ENCODE measurements around the gene PIK3R6. TPM values are rescaled to one million over a fixed set of nuclear protein-coding genes. Genes with fewer than 3 reads are reported as not detected.
A peak's percentile ranks its signal among the peaks of the same experiment; 100 is the strongest.

Gene PIK3R6
- total and polyA plus RNA-seq, 2 experiments from 2014 or later = 0.43 to 0.63 TPM

DNA sequence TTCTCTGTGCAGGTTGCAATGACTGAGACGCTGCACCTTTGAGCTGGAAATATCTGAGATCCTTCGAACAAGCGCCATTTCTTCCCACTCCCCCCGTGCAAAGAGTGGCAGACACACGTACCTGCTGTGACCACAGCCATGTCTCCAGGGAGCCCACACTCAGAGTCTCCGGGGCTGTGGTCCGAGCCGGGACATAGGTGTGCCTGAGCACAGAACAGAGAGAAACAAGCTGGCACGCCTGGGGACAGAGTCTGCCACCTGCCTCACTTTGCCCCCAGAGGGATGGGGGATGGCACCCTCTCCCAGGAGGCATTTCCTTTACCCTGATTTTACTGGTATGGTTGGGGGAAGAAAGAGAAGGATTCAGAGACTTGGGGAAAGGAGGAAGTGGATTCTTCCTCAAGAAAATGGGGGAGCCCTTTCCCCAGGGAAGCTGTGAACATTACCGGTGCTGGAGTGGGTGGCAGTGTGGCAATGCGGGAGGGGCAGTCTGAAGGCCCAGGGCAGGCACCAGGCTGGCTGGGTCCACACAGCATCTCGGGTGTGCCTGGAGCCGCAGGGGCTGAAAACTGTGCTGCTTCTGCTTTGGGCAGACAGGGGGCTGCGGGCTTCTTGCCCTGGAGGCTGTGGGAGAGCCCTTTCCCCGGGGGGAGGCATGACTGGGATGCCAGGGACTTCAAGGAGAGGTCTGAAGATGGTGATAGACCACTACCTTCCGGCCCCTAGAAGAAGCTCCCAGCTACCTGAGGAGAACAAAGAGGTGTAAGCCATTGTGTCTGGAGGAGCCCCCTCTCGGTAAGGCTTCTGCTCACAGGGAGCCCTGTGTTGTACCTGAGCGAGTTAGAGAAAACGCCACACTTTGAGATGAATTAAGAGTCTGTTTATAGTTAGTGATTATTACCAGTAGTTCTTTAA lies 6.6 kb upstream of the PIK3R6 start:
- Histone ChIP-seq H3F3A (ENCODE audit: insufficient read depth) (no peaks in the 10 kb centered on the region), H3K27ac (no peak overlapping the region), H3K9me3 (ENCODE audit: low read depth) (no peaks in the 10 kb centered on the region), H4K20me1 (ENCODE audit: insufficient read depth) (no peaks in the 10 kb centered on the region), H3K79me2 (ENCODE audit: insufficient read depth) (no peaks in the 10 kb centered on the region), H3K9me2 (ENCODE audit: insufficient read depth) (no peaks in the 10 kb centered on the region), H3K4me1 (ENCODE audit: insufficient read depth) (peaks cover 12% of the 10 kb centered on the region; the same call in 1 of the 2 replicates), H3K4me2 (ENCODE audit: unreplicated experiment) (no peak overlapping the region), H3K27me3 (replicated peaks; ENCODE audit: insufficient read depth) (no peaks in the 10 kb centered on the region), H3K36me3 (ENCODE audit: low read depth) (no peaks in the 10 kb centered on the region), H2AFZ (peak overlapping the region; percentile 35; the same call in 1 of the 2 replicates), H3K9ac (no peak overlapping the region), H3K4me3 (no peak overlapping the region)
- no peak for TF ChIP-seq EZH2phosphoT487 (IDR thresholded peaks at IDR 0.05; ENCODE audit: insufficient read depth, low read depth)
- no peak for TF ChIP-seq EZH2 (IDR thresholded peaks at IDR 0.05; ENCODE audit: insufficient read depth, poor library complexity, severe bottlenecking)
- DNase-seq = no peak
- 63 to 64% methylated on average over 19 of the region's 19 CpGs for WGBS, 2 experiments (ENCODE audit: low coverage in 1 of 2, low lambda C conversion rate in 2 of 2, missing lambda C conversion rate in 2 of 2)
- in situ Hi-C loops (cut with MboI) = no loop called here

DNA sequence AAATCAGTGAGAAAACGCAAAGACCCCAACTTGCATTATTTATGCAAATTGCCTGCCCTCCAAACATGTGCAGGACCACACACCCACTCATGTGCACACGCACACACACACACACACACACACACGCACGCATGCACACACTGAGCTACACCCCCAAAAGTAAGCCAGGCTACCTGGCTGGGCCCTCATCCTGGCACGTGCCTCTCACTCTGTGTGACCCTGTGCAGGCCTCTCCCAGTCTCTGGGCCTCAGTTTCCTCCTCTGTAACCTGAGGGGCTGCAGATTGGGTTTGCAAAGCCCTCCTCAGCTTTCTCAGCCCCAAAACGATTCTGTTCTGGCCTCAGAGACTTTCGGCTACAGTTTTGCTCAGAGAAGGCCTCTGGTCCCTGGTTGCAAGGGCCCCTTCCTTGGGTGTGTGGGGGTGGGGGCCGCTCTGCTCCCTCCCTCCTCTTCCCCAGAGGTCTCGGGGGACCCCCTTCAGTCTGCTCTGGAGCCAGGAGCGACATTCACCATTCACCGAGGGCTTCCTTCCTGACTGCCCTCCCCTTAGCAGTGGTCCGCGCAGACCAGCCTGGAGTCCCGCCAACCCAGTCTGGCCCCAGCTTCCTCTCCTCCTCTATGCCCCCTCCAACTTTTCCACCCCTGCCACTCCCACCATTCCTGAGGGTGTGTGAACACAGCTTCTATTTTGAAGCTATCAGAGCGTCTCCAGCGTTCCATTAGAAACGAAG lies 5.4 kb upstream of the PIK3R6 start:
- no peak overlapping the region for H2AFZ ChIP-seq
- no peaks in the 10 kb centered on the region for H3F3A ChIP-seq (ENCODE audit: insufficient read depth)
- no peak overlapping the region for H3K4me2 ChIP-seq (ENCODE audit: unreplicated experiment)
- no peaks in the 10 kb centered on the region for H3K79me2 ChIP-seq (ENCODE audit: insufficient read depth)
- H4K20me1 ChIP-seq (ENCODE audit: insufficient read depth) = no peaks in the 10 kb centered on the region
- H3K36me3 ChIP-seq (ENCODE audit: low read depth) = no peaks in the 10 kb centered on the region
- 53 to 58% methylated on average over 16 to 17 of the region's 17 CpGs for WGBS, 2 experiments (ENCODE audit: low coverage in 1 of 2, low lambda C conversion rate in 2 of 2, missing lambda C conversion rate in 2 of 2)
- H3K27me3 ChIP-seq (replicated peaks; ENCODE audit: insufficient read depth) = no peaks in the 10 kb centered on the region
- in situ Hi-C loops (cut with MboI) = no loop called here
- no peak for DNase-seq
- TF ChIP-seq EZH2 (IDR thresholded peaks at IDR 0.05; ENCODE audit: insufficient read depth, poor library complexity, severe bottlenecking) (no peak), EZH2phosphoT487 (IDR thresholded peaks at IDR 0.05; ENCODE audit: insufficient read depth, low read depth) (no peak)
- H3K9me2 ChIP-seq (ENCODE audit: insufficient read depth) = no peaks in the 10 kb centered on the region
- no peak overlapping the region for H3K27ac ChIP-seq
- H3K4me1 ChIP-seq (ENCODE audit: insufficient read depth) = peaks cover 12% of the 10 kb centered on the region; the same call in 1 of the 2 replicates
- H3K9me3 ChIP-seq (ENCODE audit: low read depth) = no peaks in the 10 kb centered on the region
- no peak overlapping the region for H3K4me3 ChIP-seq
- no peak overlapping the region for H3K9ac ChIP-seq

DNA sequence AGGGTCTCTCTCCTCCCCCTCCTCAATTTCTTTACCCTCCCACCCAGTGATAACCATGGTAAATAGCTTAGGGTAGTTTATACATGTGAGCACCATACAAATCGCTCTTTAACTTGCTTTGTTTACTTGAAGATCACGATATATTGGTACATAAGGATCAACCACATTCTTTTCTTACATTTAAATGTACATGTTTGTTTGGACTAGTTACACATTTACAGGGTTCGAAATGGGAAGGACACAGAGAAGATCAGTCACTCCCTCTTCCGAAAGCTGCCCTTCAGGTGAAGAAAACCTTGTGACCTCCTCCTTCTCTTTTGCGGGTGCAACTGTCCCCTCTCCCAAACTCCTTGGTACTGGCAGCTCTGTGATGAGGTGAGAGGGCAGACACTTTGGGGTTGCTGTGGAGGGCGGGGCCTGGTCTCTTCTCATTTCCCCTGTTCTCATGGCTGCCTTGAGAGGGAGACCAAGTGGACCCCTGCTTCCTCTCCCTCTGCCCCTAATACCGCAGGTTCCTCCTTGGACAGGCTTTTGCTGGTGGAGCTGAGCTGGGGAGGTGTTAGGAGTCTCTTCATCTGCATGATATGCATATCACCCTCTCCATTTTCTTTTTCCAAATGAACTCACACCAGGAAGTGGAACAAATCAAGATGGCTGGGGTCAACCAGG lies 4.7 kb upstream of the PIK3R6 start:
- no peaks in the 10 kb centered on the region for H3K9me3 ChIP-seq (ENCODE audit: low read depth)
- no peak overlapping the region for H3K4me2 ChIP-seq (ENCODE audit: unreplicated experiment)
- in situ Hi-C loops (cut with MboI) = no loop called here
- no peaks in the 10 kb centered on the region for H3K79me2 ChIP-seq (ENCODE audit: insufficient read depth)
- TF ChIP-seq EZH2 (IDR thresholded peaks at IDR 0.05; ENCODE audit: insufficient read depth, poor library complexity, severe bottlenecking) = no peak
- no peak for TF ChIP-seq EZH2phosphoT487 (IDR thresholded peaks at IDR 0.05; ENCODE audit: insufficient read depth, low read depth)
- no peak overlapping the region for H3K4me3 ChIP-seq
- H3F3A ChIP-seq (ENCODE audit: insufficient read depth) = no peaks in the 10 kb centered on the region
- no peaks in the 10 kb centered on the region for H3K27me3 ChIP-seq (replicated peaks; ENCODE audit: insufficient read depth)
- no peaks in the 10 kb centered on the region for H3K36me3 ChIP-seq (ENCODE audit: low read depth)
- no peaks in the 10 kb centered on the region for H3K9me2 ChIP-seq (ENCODE audit: insufficient read depth)
- no peak overlapping the region for H2AFZ ChIP-seq
- no peak overlapping the region for H3K9ac ChIP-seq
- H3K4me1 ChIP-seq (ENCODE audit: insufficient read depth) = peaks cover 9% of the 10 kb centered on the region; the same call in 1 of the 2 replicates
- H3K27ac ChIP-seq = no peak overlapping the region
- WGBS, 2 experiments (ENCODE audit: low coverage in 1 of 2, low lambda C conversion rate in 2 of 2, missing lambda C conversion rate in 2 of 2) = 86 to 88% methylated on average over 7 of the region's 7 CpGs
- DNase-seq = no peak
- no peaks in the 10 kb centered on the region for H4K20me1 ChIP-seq (ENCODE audit: insufficient read depth)

DNA sequence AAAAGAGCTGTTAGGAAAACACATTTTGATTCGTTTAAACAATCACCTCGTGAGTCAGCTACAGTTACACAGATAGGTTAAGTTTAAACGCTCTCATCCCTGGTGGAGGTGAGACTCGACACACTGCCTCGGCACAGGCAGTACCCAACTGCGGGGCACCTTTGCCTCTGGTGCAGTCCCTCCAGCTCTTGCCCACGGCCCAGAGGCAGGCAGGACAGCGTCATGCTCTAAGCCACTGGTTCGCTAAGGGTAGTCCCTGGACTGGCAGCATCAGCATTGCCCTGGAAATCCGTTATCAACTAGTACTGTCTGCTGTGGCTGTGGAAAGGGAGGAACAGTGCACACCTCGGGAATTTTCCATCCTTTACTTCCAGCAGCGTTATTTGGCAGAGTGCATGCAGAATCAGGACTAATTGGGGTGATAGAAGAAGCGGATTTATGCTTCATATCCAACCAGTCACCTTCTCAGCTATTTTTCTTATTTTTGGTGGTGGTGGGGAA lies 3.7 kb upstream of the PIK3R6 start:
- TF ChIP-seq EZH2 (IDR thresholded peaks at IDR 0.05; ENCODE audit: insufficient read depth, poor library complexity, severe bottlenecking) (no peak), EZH2phosphoT487 (IDR thresholded peaks at IDR 0.05; ENCODE audit: insufficient read depth, low read depth) (no peak)
- no peaks in the 10 kb centered on the region for H3K27me3 ChIP-seq (replicated peaks; ENCODE audit: insufficient read depth)
- H3K4me2 ChIP-seq (ENCODE audit: unreplicated experiment) = no peak overlapping the region

More for the DNA sequence above, 3.7 kb upstream of the PIK3R6 start:
- WGBS, 2 experiments (ENCODE audit: low coverage in 1 of 2, low lambda C conversion rate in 2 of 2, missing lambda C conversion rate in 2 of 2) = 75 to 79% methylated on average over 13 of the region's 13 CpGs
- H4K20me1 ChIP-seq (ENCODE audit: insufficient read depth) = no peaks in the 10 kb centered on the region
- no peaks in the 10 kb centered on the region for H3F3A ChIP-seq (ENCODE audit: insufficient read depth)
- no peak overlapping the region for H3K4me3 ChIP-seq
- in situ Hi-C loops (cut with MboI) = no loop called here
- H2AFZ ChIP-seq = no peak overlapping the region
- peaks cover 6% of the 10 kb centered on the region; the same call in 1 of the 2 replicates for H3K4me1 ChIP-seq (ENCODE audit: insufficient read depth)
- no peaks in the 10 kb centered on the region for H3K9me2 ChIP-seq (ENCODE audit: insufficient read depth)
- no peaks in the 10 kb centered on the region for H3K9me3 ChIP-seq (ENCODE audit: low read depth)
- no peaks in the 10 kb centered on the region for H3K36me3 ChIP-seq (ENCODE audit: low read depth)
- H3K79me2 ChIP-seq (ENCODE audit: insufficient read depth) = no peaks in the 10 kb centered on the region
- no peak overlapping the region for H3K9ac ChIP-seq
- no peak overlapping the region for H3K27ac ChIP-seq
- no peak for DNase-seq
